GM23338 (cell line): Measurements from ENCODE around the gene ABAT. TPM values are rescaled to one million over a fixed set of nuclear protein-coding genes. Genes with fewer than 3 reads are reported as not detected.

Source experiments
- ATAC-seq: fragments of 200-7000 bp; cut with Tn5 transposase; 3 replicates; pipeline ENCODE4 v1.9.1; 2020
- DNase-seq: peaks from one replicate; pipeline ENCODE4 v3.0.0-alpha.2; 2015; ENCODE audit warnings: low spot score
- H2AFZ ChIP-seq: fragments of 200-600 bp; sonication (generic); 2 replicates; pipeline ENCODE4 v1.8.0; 2016; ENCODE audit warnings: antibody characterized with exemption, mild to moderate bottlenecking, moderate library complexity
- H3F3A ChIP-seq: fragments of 200-600 bp; sonication (generic); replicated peaks from 2 replicates; pipeline ENCODE4 v1.8.0; 2017; ENCODE audit warnings: antibody characterized with exemption, mixed run types, low read depth
- H3K27ac ChIP-seq: fragments of 200-600 bp; sonication (generic); 2 replicates; pipeline ENCODE4 v1.6.1; 2016; ENCODE audit warnings: low read depth
- H3K27me3 ChIP-seq: fragments of 200-600 bp; sonication (generic); 2 replicates; pipeline ENCODE4 v1.8.0; 2016; ENCODE audit warnings: mild to moderate bottlenecking, mixed run types, moderate library complexity; ENCODE audit not compliant: insufficient read depth
- H3K36me3 ChIP-seq: fragments of 200-600 bp; sonication (generic); 2 replicates; pipeline ENCODE4 v1.8.0; 2016; ENCODE audit warnings: mild to moderate bottlenecking; ENCODE audit not compliant: insufficient read depth
- H3K4me1 ChIP-seq: fragments of 200-600 bp; sonication (generic); 2 replicates; pipeline ENCODE4 v1.8.0; 2016; ENCODE audit warnings: mild to moderate bottlenecking, moderate library complexity; ENCODE audit not compliant: insufficient read depth
- H3K4me2 ChIP-seq: fragments of 200-600 bp; sonication (generic); 2 replicates; pipeline ENCODE4 v1.7.1; 2017; ENCODE audit warnings: mixed run types
- H3K4me3 ChIP-seq: fragments of 200-600 bp; sonication (generic); 2 replicates; pipeline ENCODE4 v1.6.1; 2016; ENCODE audit warnings: mixed run types
- H3K79me2 ChIP-seq: fragments of 200-600 bp; sonication (generic); replicated peaks from 2 replicates; pipeline ENCODE4 v1.8.0; 2017; ENCODE audit warnings: mild to moderate bottlenecking; ENCODE audit not compliant: insufficient read depth
- H3K9me2 ChIP-seq: fragments of 200-600 bp; sonication (generic); 2 replicates; pipeline ENCODE4 v1.8.0; 2017; ENCODE audit not compliant: insufficient read depth
- H4K20me1 ChIP-seq: fragments of 200-600 bp; sonication (generic); replicated peaks from 2 replicates; pipeline ENCODE4 v1.8.0; 2017; ENCODE audit warnings: mild to moderate bottlenecking; ENCODE audit not compliant: insufficient read depth
- H3K27ac Mint-ChIP-seq: 2 replicates; pipeline ENCODE4 v1.8.0; 2020; ENCODE audit warnings: inconsistent platforms, mild to moderate bottlenecking, moderate library complexity, mixed read lengths
- H3K27me3 Mint-ChIP-seq: 3 replicates; pipeline ENCODE4 v1.8.0; 2022; ENCODE audit warnings: low read depth, mild to moderate bottlenecking, moderate library complexity, mixed read lengths, inconsistent platforms; ENCODE audit not compliant: insufficient read depth, poor library complexity
- H3K36me3 Mint-ChIP-seq: 3 replicates; pipeline ENCODE4 v1.8.0; 2021; ENCODE audit warnings: low read depth, mild to moderate bottlenecking, inconsistent platforms, moderate library complexity, mixed read lengths
- H3K4me1 Mint-ChIP-seq: 3 replicates; pipeline ENCODE4 v1.8.0; 2020; ENCODE audit warnings: mild to moderate bottlenecking, inconsistent platforms, mixed read lengths
- H3K4me3 Mint-ChIP-seq: 3 replicates; pipeline ENCODE4 v1.8.0; 2021; ENCODE audit warnings: moderate library complexity, mild to moderate bottlenecking, inconsistent platforms, mixed read lengths
- H3K9me3 Mint-ChIP-seq: 3 replicates; pipeline ENCODE4 v1.8.0; 2020; ENCODE audit warnings: moderate library complexity, mild to moderate bottlenecking, inconsistent platforms, mixed read lengths
- CREB1 ChIP-seq: fragments of 250-450 bp; sonication (Bioruptor Pico); IDR thresholded peaks from 2 replicates; pipeline ENCODE4 v1.5.0; 2020; ENCODE audit warnings: low read depth, mild to moderate bottlenecking, moderate library complexity
- ETS1 ChIP-seq: IDR thresholded peaks from 2 replicates; pipeline ENCODE4 v1.6.1; 2016; ENCODE audit warnings: antibody characterized with exemption
- EZH2 ChIP-seq: fragments of 200-600 bp; sonication (generic); IDR thresholded peaks from one replicate; pipeline ENCODE4 v1.8.0; 2017; ENCODE audit warnings: antibody characterized with exemption, mild to moderate bottlenecking, low read depth; ENCODE audit not compliant: unreplicated experiment
- EZH2phosphoT487 ChIP-seq: fragments of 200-600 bp; sonication (generic); IDR thresholded peaks from one replicate; pipeline ENCODE4 v1.8.1; 2018; ENCODE audit warnings: antibody characterized with exemption; ENCODE audit not compliant: unreplicated experiment
- JUNB ChIP-seq: IDR thresholded peaks from one replicate; pipeline ENCODE4 v1.6.1; 2016; ENCODE audit warnings: antibody characterized with exemption; ENCODE audit not compliant: unreplicated experiment
- NANOG ChIP-seq: IDR thresholded peaks from 2 replicates; pipeline ENCODE4 v1.6.1; 2016; ENCODE audit warnings: antibody characterized with exemption, borderline replicate concordance
- POLR2AphosphoS5 ChIP-seq: IDR thresholded peaks from 2 replicates; pipeline ENCODE4 v1.6.1; 2016; ENCODE audit warnings: antibody characterized with exemption, low read depth
- STAT1 ChIP-seq: IDR thresholded peaks from one replicate; pipeline ENCODE4 v1.6.1; 2016; ENCODE audit warnings: antibody characterized with exemption; ENCODE audit not compliant: unreplicated experiment
- ZNF114 ChIP-seq: fragments of 250-450 bp; sonication (Bioruptor Pico); IDR thresholded peaks from 2 replicates; pipeline ENCODE4 v1.5.0; 2020; ENCODE audit warnings: mild to moderate bottlenecking, moderate library complexity
- ZNF331 ChIP-seq: fragments of 250-450 bp; sonication (Bioruptor Pico); IDR thresholded peaks from 2 replicates; pipeline ENCODE4 v1.5.0; 2020; ENCODE audit warnings: low read depth, mild to moderate bottlenecking, moderate library complexity
- polyA plus RNA-seq: library from polyadenylated mRNA; unstranded; fragments of >200 nt; fragmentation: Nextera tagmentation; extraction: Ambion mirVana; gene quantifications from 2 replicates; pipeline ENCODE4 v1.2.1, GENCODE V29; 2016
- total RNA-seq: library from RNA; depleted of rRNA; stranded (reverse); fragments of >200 nt; shearing (Covaris generic); gene quantifications from 2 replicates; pipeline ENCODE4 v1.2.3, GENCODE V29; 2014
- TF ChIP-seq, protein P1 (sequence below), 2 experiments: fragments of 200-600 bp in 1 of 2; sonication (generic) in 1 of 2; conservative IDR thresholded peaks; 2 replicates each; pipeline versions ENCODE4 v1.5.1 to v1.6.1; 2016 to 2017; ENCODE audit warnings: antibody characterized with exemption in 2 of 2, low read depth in 2 of 2, mild to moderate bottlenecking in 2 of 2, moderate library complexity in 1 of 2
- TF ChIP-seq, protein P2 (sequence below): fragments of 250-450 bp; sonication (Bioruptor Pico); IDR thresholded peaks from 2 replicates; pipeline ENCODE4 v1.5.0; 2020; ENCODE audit warnings: mild to moderate bottlenecking, moderate library complexity
- TF ChIP-seq, protein P3 (sequence below): IDR thresholded peaks from one replicate; pipeline ENCODE4 v1.6.1; 2018; ENCODE audit warnings: antibody characterized with exemption; ENCODE audit not compliant: unreplicated experiment

ABAT gene
- total and polyA plus RNA-seq, 2 experiments from 2014 or later, result 4.4 to 8.8 TPM

- peak; percentile 96 for ATAC-seq
- peaks cover 37% of the 10 kb centered on the region for H3K36me3 Mint-ChIP-seq
- H3K4me1 Mint-ChIP-seq, result peaks cover 60% of the 10 kb centered on the region
- H3K9me3 Mint-ChIP-seq, result no peaks in the 10 kb centered on the region; the same call in 2 of the 3 replicates
- Histone ChIP-seq H3K27ac (peak overlapping the region; percentile 97), H3K4me1 (peaks cover 57% of the 10 kb centered on the region), H3F3A (peaks cover 29% of the 10 kb centered on the region), H3K36me3 (no peaks in the 10 kb centered on the region; the same call in 1 of the 2 replicates), H3K79me2 (peaks cover 13% of the 10 kb centered on the region), H3K4me2 (peak overlapping the region; percentile 67), H3K9me2 (no peaks in the 10 kb centered on the region), H3K27me3 (no peaks in the 10 kb centered on the region), H3K4me3 (peak overlapping the region; percentile 27; the same call in 1 of the 2 replicates), H4K20me1 (no peaks in the 10 kb centered on the region), H2AFZ (no peak overlapping the region)
- H3K27me3 Mint-ChIP-seq, result peaks cover 20% of the 10 kb centered on the region
- peak overlapping the region; percentile 99 for H3K27ac Mint-ChIP-seq
- TF ChIP-seq, protein P1, sequence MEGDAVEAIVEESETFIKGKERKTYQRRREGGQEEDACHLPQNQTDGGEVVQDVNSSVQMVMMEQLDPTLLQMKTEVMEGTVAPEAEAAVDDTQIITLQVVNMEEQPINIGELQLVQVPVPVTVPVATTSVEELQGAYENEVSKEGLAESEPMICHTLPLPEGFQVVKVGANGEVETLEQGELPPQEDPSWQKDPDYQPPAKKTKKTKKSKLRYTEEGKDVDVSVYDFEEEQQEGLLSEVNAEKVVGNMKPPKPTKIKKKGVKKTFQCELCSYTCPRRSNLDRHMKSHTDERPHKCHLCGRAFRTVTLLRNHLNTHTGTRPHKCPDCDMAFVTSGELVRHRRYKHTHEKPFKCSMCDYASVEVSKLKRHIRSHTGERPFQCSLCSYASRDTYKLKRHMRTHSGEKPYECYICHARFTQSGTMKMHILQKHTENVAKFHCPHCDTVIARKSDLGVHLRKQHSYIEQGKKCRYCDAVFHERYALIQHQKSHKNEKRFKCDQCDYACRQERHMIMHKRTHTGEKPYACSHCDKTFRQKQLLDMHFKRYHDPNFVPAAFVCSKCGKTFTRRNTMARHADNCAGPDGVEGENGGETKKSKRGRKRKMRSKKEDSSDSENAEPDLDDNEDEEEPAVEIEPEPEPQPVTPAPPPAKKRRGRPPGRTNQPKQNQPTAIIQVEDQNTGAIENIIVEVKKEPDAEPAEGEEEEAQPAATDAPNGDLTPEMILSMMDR (conservative IDR thresholded peaks at IDR 0.05; ENCODE audit: low read depth in 2 of 2), result no peak
- TF ChIP-seq EZH2, result no peak
- TF ChIP-seq ZNF114, result no peak
- TF ChIP-seq, protein P2, sequence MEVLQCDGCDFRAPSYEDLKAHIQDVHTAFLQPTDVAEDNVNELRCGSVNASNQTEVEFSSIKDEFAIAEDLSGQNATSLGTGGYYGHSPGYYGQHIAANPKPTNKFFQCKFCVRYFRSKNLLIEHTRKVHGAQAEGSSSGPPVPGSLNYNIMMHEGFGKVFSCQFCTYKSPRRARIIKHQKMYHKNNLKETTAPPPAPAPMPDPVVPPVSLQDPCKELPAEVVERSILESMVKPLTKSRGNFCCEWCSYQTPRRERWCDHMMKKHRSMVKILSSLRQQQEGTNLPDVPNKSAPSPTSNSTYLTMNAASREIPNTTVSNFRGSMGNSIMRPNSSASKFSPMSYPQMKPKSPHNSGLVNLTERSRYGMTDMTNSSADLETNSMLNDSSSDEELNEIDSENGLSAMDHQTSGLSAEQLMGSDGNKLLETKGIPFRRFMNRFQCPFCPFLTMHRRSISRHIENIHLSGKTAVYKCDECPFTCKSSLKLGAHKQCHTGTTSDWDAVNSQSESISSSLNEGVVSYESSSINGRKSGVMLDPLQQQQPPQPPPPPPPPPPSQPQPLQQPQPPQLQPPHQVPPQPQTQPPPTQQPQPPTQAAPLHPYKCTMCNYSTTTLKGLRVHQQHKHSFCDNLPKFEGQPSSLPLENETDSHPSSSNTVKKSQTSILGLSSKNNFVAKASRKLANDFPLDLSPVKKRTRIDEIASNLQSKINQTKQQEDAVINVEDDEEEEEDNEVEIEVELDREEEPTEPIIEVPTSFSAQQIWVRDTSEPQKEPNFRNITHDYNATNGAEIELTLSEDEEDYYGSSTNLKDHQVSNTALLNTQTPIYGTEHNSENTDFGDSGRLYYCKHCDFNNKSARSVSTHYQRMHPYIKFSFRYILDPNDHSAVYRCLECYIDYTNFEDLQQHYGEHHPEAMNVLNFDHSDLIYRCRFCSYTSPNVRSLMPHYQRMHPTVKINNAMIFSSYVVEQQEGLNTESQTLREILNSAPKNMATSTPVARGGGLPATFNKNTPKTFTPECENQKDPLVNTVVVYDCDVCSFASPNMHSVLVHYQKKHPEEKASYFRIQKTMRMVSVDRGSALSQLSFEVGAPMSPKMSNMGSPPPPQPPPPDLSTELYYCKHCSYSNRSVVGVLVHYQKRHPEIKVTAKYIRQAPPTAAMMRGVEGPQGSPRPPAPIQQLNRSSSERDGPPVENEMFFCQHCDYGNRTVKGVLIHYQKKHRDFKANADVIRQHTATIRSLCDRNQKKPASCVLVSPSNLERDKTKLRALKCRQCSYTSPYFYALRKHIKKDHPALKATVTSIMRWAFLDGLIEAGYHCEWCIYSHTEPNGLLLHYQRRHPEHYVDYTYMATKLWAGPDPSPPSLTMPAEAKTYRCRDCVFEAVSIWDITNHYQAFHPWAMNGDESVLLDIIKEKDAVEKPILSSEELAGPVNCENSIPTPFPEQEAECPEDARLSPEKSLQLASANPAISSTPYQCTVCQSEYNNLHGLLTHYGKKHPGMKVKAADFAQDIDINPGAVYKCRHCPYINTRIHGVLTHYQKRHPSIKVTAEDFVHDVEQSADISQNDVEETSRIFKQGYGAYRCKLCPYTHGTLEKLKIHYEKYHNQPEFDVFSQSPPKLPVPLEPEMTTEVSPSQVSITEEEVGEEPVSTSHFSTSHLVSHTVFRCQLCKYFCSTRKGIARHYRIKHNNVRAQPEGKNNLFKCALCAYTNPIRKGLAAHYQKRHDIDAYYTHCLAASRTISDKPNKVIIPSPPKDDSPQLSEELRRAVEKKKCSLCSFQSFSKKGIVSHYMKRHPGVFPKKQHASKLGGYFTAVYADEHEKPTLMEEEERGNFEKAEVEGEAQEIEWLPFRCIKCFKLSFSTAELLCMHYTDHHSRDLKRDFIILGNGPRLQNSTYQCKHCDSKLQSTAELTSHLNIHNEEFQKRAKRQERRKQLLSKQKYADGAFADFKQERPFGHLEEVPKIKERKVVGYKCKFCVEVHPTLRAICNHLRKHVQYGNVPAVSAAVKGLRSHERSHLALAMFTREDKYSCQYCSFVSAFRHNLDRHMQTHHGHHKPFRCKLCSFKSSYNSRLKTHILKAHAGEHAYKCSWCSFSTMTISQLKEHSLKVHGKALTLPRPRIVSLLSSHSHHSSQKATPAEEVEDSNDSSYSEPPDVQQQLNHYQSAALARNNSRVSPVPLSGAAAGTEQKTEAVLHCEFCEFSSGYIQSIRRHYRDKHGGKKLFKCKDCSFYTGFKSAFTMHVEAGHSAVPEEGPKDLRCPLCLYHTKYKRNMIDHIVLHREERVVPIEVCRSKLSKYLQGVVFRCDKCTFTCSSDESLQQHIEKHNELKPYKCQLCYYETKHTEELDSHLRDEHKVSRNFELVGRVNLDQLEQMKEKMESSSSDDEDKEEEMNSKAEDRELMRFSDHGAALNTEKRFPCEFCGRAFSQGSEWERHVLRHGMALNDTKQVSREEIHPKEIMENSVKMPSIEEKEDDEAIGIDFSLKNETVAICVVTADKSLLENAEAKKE (CRISPR knock-in tag), result no peak; the same call in 1 of the 2 replicates
- TF ChIP-seq NANOG, result peak; percentile 70; the same call in 1 of the 2 replicates
- TF ChIP-seq ZNF331 (CRISPR knock-in tag), result no peak
- no peak for TF ChIP-seq EZH2phosphoT487
- TF ChIP-seq, protein P3, sequence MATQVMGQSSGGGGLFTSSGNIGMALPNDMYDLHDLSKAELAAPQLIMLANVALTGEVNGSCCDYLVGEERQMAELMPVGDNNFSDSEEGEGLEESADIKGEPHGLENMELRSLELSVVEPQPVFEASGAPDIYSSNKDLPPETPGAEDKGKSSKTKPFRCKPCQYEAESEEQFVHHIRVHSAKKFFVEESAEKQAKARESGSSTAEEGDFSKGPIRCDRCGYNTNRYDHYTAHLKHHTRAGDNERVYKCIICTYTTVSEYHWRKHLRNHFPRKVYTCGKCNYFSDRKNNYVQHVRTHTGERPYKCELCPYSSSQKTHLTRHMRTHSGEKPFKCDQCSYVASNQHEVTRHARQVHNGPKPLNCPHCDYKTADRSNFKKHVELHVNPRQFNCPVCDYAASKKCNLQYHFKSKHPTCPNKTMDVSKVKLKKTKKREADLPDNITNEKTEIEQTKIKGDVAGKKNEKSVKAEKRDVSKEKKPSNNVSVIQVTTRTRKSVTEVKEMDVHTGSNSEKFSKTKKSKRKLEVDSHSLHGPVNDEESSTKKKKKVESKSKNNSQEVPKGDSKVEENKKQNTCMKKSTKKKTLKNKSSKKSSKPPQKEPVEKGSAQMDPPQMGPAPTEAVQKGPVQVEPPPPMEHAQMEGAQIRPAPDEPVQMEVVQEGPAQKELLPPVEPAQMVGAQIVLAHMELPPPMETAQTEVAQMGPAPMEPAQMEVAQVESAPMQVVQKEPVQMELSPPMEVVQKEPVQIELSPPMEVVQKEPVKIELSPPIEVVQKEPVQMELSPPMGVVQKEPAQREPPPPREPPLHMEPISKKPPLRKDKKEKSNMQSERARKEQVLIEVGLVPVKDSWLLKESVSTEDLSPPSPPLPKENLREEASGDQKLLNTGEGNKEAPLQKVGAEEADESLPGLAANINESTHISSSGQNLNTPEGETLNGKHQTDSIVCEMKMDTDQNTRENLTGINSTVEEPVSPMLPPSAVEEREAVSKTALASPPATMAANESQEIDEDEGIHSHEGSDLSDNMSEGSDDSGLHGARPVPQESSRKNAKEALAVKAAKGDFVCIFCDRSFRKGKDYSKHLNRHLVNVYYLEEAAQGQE, result no peak
- TF ChIP-seq CREB1 (CRISPR knock-in tag), result no peak
- TF ChIP-seq STAT1, result no peak
- TF ChIP-seq ETS1, result peak; percentile 81
- TF ChIP-seq POLR2AphosphoS5, result peak; percentile 76
- no peak for TF ChIP-seq JUNB
- peak; percentile 97 for DNase-seq
- peak overlapping the region; percentile 56 for H3K4me3 Mint-ChIP-seq
Observed at GRCh38 chr16:8831871-8832716, 157.7 kb downstream of the ABAT start.
